Measurements from ENCODE around the gene NDFIP2. TPM values are rescaled to one million over a fixed set of nuclear protein-coding genes. Genes with fewer than 3 reads are reported as not detected.

Gene NDFIP2
- total RNA-seq, 1 experiment from 2014 or later, result 17.5 TPM

DNA sequence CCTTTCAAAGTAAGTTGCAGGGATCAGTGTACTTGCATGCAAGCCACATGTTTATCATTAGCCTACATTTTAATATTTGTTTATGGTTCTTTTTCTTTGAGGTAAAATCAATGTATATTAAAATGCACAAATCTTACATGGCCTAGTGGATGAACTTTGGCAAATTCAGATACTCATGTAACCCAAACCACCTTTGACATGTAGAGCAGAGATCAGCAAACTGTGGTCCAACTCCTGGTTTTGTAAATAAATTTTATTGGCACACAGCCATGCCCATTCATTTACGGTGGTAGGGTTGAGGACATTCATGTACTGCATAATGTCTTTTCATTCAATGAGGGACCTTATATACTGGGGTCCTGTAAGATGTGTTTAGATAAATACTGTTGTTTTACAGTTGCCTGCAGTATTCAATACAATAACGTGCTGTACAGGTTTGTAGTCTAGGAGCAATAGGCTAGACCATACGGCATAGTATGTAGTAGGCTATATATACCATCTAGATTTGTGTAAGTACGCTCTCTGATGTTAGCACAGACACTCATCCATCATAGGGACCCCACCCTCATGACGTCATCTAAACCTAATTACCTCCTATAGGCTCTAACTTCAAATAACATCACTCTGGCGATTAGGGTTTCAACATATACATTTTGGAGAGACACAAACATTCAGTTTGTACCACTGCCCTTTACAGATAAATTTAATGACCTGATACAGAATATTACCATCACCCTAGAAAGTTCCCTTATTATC is 5.7 kb downstream of the NDFIP2 start:
- in situ Hi-C loops (cut with HindIII; ENCODE audit: low sequenced_read_pairs), result no loop called here
- no peak for DNase-seq (ENCODE audit: low spot score)

DNA sequence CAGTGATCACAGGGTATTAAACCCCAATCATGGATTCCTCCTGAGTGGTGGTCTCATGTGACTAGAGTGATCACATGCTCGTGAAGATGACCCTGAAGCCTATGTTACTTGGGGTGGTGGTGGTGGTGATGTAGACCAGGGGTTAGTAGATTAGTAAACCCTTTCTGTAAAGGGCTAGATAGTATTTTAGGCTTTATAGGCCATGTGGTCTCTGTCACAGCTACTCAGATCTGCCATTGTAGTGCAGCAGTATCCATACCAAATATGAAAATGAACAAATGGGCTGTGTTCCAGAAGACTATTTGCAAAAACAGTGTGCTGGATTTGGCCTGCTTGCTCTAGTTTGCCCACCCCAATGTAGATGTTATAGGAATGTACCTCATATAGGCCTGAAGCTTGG is 9.4 kb downstream of the NDFIP2 start:
- no peak for DNase-seq (ENCODE audit: low spot score)
- in situ Hi-C loops (cut with HindIII; ENCODE audit: low sequenced_read_pairs), result no loop called here

GRCh38 chr13:79490824-79491223 is 9.9 kb downstream of the NDFIP2 start:
- in situ Hi-C loops (cut with HindIII; ENCODE audit: low sequenced_read_pairs), result no loop called here
- no peak for DNase-seq (ENCODE audit: low spot score)

DNA sequence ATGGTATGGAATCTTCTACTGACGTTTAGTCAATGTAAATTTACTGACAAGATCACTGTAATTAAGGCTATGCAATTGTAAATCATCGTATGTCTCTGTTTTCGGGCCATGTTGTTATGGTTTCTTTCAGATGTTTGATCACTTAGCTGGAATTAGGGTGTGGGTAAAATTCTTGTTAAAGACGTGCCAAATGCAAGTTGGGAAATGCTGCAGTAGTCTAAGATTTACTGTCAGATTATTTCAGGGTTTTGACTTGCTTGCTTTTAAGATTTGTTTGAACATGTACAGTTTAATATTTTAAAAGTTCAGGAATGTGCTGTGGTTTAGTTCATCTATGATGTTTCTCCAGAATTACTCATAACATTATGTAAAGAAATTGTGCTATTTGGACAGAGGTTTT is 10.8 kb downstream of the NDFIP2 start:
- in situ Hi-C loops (cut with HindIII; ENCODE audit: low sequenced_read_pairs), result no loop called here
- no peak for DNase-seq (ENCODE audit: low spot score)

DNA sequence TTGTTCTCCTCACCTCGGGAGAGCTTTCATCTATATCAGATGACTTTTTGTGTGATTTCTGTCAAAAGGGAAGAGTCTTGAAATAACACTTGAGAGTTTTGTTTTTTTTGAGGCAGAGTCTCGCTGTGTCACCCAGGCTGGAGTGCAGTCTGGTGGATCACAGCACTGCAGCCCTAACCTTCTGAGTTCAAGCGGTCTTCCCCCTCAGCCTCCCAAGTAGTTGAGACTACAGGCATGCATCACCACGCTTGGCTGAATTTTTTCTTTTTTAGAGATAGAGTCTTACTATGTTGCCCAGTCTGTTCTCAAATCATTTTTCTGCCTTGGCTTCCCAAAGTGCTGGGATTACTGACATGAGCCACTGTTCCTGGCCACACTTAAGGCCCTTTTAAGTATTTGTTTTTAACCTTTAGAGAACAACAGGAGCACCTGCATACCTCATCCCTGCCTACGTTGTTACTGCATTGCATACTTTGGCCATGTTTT is 11.4 kb downstream of the NDFIP2 start:
- in situ Hi-C loops (cut with HindIII; ENCODE audit: low sequenced_read_pairs), result no loop called here
- no peak for DNase-seq (ENCODE audit: low spot score)

DNA sequence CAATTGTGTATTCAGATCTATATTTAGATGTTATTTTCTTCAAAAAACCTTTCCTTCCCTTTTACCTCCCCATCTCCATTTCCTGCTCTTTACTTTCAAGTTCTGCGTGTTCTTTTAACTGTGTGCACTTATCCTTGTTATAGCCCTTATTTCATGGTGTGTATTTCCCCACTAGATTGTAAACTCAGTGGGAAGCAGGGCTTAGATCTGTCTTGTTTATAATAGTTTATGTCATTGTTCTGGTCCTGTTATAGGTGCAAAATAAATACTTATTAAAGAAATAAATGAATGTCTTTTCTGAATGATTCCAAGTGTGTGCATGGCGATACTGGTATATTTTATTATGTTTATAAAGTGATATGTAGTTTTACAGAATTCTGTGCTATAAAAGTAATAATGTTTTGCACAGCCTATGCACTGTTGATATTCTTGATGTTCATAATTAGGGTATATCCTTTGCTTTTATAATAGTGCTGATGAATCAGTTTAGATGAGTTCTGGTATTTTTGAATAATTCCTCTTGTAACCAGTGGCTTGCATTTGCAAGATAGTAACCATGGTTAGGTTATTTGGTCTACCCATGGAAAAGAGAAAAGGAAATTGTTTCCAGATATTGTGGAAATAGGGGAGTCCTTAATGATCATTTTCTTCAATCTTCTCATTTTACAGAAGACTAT is 12.1 kb downstream of the NDFIP2 start:
- in situ Hi-C loops (cut with HindIII; ENCODE audit: low sequenced_read_pairs), result no loop called here
- DNase-seq (ENCODE audit: low spot score), result no peak

GRCh38 chr13:79496188-79496587 is 15.2 kb downstream of the NDFIP2 start:
- in situ Hi-C loops (cut with HindIII; ENCODE audit: low sequenced_read_pairs), result no loop called here
- no peak for DNase-seq (ENCODE audit: low spot score)

DNA sequence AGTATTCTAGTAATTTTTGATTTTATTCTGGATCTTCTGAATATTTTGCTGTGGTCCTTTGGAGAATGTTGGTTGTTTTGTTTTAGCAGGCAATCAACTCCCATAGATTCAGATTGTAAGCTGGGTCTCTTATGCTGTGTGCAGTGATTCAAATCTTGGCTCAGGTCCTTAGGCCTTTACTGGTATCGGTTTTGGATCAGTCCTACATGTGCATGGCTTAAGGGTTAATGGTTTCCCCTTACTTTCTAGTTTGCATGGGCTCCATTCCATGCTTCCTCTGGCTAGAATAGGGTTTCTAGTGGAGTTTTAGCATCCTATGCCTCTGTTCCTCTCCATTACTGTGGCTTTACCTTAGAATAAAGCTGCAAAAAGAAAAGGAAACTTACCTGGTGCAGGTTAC is 16.1 kb downstream of the NDFIP2 start:
- DNase-seq (ENCODE audit: low spot score), result no peak
- in situ Hi-C loops (cut with HindIII; ENCODE audit: low sequenced_read_pairs), result no loop called here

- DNase-seq (ENCODE audit: low spot score), result no peak
Observed at GRCh38 chr13:79497852-79498251, 16.9 kb downstream of the NDFIP2 start.

DNA sequence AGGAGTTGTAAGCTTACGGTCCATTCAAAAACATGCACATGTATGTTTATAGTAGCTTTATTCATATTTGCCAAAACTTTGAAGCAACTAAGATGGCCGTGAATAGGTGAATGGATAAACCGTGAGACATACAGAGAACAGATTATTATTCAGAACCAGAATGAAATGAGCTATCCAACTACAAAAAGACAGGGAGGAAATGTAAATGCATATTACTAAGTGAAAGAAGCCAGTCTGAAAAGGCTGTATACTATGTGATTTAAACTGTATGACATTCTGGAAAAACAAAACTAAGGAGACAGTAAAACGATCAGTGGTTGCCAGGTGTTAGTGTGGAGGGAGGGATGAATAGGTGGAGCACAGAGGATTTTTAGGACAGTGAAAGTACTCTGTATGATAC is 19.9 kb downstream of the NDFIP2 start:
- in situ Hi-C loops (cut with HindIII; ENCODE audit: low sequenced_read_pairs), result no loop called here
- no peak for DNase-seq (ENCODE audit: low spot score)

More at GRCh38 chr13:79497852-79498251, 16.9 kb downstream of the NDFIP2 start:
- in situ Hi-C loops (cut with HindIII; ENCODE audit: low sequenced_read_pairs), result no loop called here

- in situ Hi-C loops (cut with HindIII; ENCODE audit: low sequenced_read_pairs), result no loop called here
- DNase-seq (ENCODE audit: low spot score), result no peak
Observed at GRCh38 chr13:79501538-79502232, 20.7 kb downstream of the NDFIP2 start.

DNA sequence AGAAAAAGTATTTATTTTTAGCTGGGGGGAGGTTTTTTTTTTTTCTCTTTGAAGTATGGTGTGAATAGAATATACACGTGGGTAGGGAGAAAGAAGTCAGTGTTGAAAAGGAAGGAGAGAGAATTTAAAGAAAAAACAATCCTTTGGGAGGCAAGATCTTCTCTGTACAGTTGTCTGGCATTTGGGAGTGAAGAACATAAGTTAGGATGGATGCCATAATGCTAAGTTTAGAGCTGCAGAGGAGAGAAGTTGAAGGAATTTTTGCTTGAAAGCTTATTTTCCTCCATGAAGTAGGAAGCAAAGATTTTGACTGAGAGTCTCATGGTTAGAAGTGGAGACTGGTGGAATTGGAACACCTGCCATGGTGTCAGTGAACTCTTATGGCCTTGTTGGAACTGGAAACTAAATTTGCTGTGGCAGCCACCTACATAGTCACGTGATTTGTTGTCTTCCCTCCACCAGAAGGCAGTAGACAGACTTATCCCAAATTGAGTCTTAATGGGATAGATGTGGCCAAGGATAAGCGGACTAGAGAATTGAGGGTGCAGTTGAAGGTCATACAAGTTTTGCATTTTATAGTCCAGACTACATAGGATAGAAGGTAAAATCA is 22.0 kb downstream of the NDFIP2 start:
- in situ Hi-C loops (cut with HindIII; ENCODE audit: low sequenced_read_pairs), result no loop called here
- no peak for DNase-seq (ENCODE audit: low spot score)

- in situ Hi-C loops (cut with HindIII; ENCODE audit: low sequenced_read_pairs), result no loop called here
Observed at GRCh38 chr13:79503473-79504017, 22.6 kb downstream of the NDFIP2 start.

DNA sequence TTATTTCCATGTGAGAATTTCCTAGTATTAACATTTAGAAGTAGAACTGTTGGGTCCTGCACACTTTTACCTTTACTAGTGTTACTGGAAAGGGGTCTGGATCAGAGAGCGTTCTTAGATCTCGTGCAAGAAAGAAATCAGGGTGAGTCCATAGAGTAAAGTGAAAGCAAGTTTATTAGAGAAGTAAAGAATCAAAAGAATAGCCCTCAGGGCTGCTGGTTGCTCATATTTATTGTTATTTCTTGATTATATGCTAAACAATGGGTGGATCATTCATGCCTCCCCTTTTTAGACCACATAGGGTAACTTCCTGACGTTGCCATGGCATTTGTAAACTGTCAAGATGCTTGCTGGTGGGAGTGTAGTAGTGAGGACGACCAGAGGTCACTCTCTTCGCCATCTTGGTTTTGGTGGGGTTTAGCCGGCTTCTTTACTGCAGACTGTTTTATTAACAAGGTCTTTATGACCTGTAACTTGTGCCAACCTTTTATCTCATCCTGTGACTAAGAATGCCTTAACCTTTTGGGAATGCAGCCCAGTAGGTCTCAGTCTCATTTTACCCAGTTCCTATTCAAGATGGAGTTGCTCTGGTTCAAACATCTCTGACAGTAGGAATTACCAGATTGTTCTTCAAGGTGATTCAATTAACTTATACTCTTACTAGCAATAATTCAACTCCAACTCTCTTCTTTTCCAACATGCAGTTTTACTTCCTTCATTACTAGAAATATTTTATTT is 27.4 kb downstream of the NDFIP2 start:
- no peak for DNase-seq (ENCODE audit: low spot score)
- in situ Hi-C loops (cut with HindIII; ENCODE audit: low sequenced_read_pairs), result no loop called here

More at GRCh38 chr13:79503473-79504017, 22.6 kb downstream of the NDFIP2 start:
- no peak for DNase-seq (ENCODE audit: low spot score)

DNA sequence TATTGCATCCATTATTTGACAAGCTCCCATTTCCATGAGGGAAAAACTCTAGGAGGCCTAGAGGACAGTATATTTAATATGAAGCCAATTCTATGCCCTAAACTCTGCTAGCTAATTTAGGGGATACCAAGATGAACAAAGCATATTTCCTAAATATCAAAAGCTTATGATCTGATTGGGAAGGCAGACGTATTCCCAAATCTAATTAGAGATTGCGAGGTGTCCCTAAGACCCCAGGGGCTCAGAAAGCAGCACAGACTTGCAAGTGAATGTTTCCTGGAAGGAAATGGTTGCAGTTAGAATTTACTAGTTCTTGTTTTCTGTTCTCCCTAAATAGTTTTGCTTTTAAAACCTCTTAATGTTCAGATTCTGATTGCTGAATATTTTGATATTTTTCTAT is 30.7 kb downstream of the NDFIP2 start:
- in situ Hi-C loops (cut with HindIII; ENCODE audit: low sequenced_read_pairs), result no loop called here
- no peak for DNase-seq (ENCODE audit: low spot score)

DNA sequence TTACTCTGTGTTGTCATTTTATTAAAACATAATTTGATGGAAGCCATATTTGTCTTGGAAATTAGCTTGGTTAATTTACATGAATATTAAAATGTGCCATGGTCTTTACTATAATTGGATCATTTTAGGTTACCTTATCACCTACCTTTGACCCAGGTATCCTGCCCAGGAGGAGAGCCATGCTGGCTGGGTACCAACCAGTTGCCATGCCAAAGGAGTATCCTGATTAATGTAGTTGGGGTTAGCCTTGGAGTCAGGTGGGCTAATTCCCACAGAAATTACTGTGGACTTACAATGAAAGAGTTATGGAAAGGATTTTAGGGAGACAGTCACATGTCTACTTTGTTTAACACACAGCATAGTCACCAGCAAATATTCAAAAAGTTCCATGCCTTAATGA is 32.0 kb downstream of the NDFIP2 start:
- DNase-seq (ENCODE audit: low spot score), result no peak
- in situ Hi-C loops (cut with HindIII; ENCODE audit: low sequenced_read_pairs), result no loop called here

GRCh38 chr13:79516595-79516994 is 35.6 kb downstream of the NDFIP2 start:
- in situ Hi-C loops (cut with HindIII; ENCODE audit: low sequenced_read_pairs), result no loop called here
- no peak for DNase-seq (ENCODE audit: low spot score)

- DNase-seq (ENCODE audit: low spot score), result no peak
- in situ Hi-C loops (cut with HindIII; ENCODE audit: low sequenced_read_pairs), result no loop called here
Observed at GRCh38 chr13:79519255-79519654, 38.3 kb downstream of the NDFIP2 start.

DNA sequence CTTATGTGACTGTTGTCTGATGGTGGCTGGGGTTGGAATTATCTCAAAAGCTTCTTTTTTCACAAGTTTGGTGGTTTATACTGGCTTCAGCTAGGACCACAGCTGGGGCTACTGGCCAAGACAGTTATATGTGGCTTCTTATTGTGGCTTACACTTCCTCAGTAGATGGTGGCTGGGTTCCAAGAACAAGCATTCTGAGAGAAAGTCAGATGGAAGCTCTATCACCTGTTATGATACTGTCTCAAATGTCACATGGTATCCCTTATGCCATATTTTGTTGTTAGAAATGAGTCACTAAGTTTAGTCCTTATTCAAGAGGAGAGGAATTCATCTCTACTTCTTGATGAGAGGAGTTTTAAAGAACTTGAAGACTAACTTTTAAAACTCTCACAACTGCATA is 41.6 kb downstream of the NDFIP2 start:
- in situ Hi-C loops (cut with HindIII; ENCODE audit: low sequenced_read_pairs), result no loop called here
- no peak for DNase-seq (ENCODE audit: low spot score)

Measured in G401 (cell line).